Keratinocyte (primary cell): ENCODE data around the gene CRTC3.

Experiments used
- CTCF ChIP-seq, 3 experiments: IDR thresholded peaks in 1 of 3; conservative IDR thresholded peaks in 1 of 3; optimal IDR thresholded peaks in 1 of 3; 2 replicates in 2 of 3; 3 replicates in 1 of 3; pipeline versions ENCODE3 to v1.5.1; 2011; ENCODE audit warnings: low read length in 3 of 3, mild to moderate bottlenecking in 3 of 3, moderate library complexity in 2 of 3, control low read depth in 1 of 3, inconsistent platforms in 1 of 3; ENCODE audit not compliant: insufficient read depth in 2 of 3; ENCODE audit errors: extremely low read depth in 1 of 3
- EZH2 ChIP-seq: IDR thresholded peaks from one replicate; pipeline ENCODE4 v1.6.1; 2012; ENCODE audit warnings: inconsistent platforms, mild to moderate bottlenecking, low read length, moderate library complexity

DNA sequence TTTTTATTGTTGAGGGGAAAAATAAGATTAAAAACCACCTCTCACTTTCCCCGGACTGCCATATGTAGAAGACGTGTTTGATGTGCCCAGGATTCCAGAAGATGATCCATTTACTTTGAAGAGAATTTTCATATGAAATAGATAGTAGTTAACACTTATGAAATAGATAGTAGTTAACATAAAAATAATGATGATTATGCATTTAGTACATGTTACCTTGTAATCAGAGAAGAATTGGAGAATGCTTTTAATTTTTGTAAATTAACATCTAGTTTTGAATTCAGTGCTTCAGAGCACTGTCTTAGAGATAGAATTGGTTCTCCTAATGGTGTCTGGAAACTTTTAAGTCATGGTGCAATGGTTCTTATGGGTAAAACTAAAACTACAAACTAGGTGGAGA lies 46.1 kb upstream of the CRTC3 start:
- no peak for TF ChIP-seq CTCF (optimal IDR thresholded peaks at IDR 0.05 in 1 of 3, IDR thresholded peaks at IDR 0.05 in 1 of 3, conservative IDR thresholded peaks at IDR 0.05 in 1 of 3; ENCODE audit: extremely low read depth in 1 of 3, insufficient read depth in 2 of 3, low read length in 3 of 3)
- no peak for TF ChIP-seq EZH2
